VCaP (cell line): ENCODE data around the gene TXNRD2.

Source experiments
- H3K27ac ChIP-seq: fragments of 450-650 bp; 2 replicates; pipeline ENCODE4 v1.5.1; 2017
- TF ChIP-seq, protein P1 (sequence below): fragments of 450-650 bp; conservative IDR thresholded peaks from 2 replicates; pipeline ENCODE4 v1.5.1; 2017; ENCODE audit warnings: mild to moderate bottlenecking, moderate library complexity

The TXNRD2 gene

DNA sequence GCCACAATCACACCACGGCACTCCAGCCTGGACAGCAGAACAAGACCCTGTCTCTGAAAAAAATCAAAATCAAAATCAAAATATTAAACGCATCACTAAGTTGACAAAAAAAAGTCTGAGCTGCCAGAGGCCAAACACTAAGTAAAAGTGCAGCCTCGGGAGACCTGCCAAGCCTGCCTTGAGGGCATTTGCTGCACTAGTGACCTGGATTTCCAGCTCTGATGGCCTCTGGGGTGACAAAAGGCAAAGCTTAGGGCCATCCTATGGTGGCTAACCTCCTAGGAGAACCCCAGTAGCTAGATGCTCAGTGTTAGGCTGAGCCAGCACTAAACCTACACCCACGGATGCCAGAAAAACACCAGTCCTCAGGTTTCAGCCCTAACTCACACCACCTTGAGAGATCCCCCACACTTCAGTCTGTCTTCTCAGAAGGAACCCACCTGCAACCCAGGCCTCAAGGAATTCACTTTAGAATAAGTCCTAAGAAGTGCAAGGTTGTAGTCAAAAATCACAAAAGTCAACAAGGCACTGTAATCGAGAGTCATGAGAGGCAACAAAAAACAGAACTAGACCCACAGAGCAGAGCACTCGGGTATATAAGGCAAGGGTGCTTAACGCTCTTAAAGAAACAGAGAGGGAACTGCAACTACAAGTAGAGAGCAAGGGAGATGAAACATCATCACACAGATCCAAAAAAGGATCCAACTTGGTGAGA, 115.6 kb downstream of the TXNRD2 start:
- TF ChIP-seq, protein P1, sequence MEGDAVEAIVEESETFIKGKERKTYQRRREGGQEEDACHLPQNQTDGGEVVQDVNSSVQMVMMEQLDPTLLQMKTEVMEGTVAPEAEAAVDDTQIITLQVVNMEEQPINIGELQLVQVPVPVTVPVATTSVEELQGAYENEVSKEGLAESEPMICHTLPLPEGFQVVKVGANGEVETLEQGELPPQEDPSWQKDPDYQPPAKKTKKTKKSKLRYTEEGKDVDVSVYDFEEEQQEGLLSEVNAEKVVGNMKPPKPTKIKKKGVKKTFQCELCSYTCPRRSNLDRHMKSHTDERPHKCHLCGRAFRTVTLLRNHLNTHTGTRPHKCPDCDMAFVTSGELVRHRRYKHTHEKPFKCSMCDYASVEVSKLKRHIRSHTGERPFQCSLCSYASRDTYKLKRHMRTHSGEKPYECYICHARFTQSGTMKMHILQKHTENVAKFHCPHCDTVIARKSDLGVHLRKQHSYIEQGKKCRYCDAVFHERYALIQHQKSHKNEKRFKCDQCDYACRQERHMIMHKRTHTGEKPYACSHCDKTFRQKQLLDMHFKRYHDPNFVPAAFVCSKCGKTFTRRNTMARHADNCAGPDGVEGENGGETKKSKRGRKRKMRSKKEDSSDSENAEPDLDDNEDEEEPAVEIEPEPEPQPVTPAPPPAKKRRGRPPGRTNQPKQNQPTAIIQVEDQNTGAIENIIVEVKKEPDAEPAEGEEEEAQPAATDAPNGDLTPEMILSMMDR: no peak
- no peak overlapping the region for H3K27ac ChIP-seq
